K562 (cell line): Measurements from ENCODE around the gene EFNB3. TPM values are rescaled to one million over a fixed set of nuclear protein-coding genes. Genes with fewer than 3 reads are reported as not detected.

Source experiments
- CHD4 ChIP-seq: fragments of 200-600 bp; sonication (generic); IDR thresholded peaks from 3 replicates; pipeline ENCODE4 v1.6.1; 2012; ENCODE audit warnings: low read depth, mild to moderate bottlenecking, mixed read lengths, low read length, inconsistent platforms; ENCODE audit not compliant: insufficient read depth, insufficient replicate concordance, poor library complexity, severe bottlenecking
- DACH1 ChIP-seq: fragments of 450-650 bp; IDR thresholded peaks from 2 replicates; pipeline ENCODE4 v1.6.1; 2018; ENCODE audit not compliant: partially characterized antibody
- DMBX1 ChIP-seq: fragments of 250-450 bp; sonication (Bioruptor Pico); IDR thresholded peaks from 2 replicates; pipeline ENCODE4 v1.8.0; 2022; ENCODE audit warnings: inconsistent platforms, mild to moderate bottlenecking, moderate library complexity, borderline replicate concordance
- KLF13 ChIP-seq: fragments of 450-650 bp; IDR thresholded peaks from 2 replicates; pipeline ENCODE4 v1.6.1; 2016; ENCODE audit warnings: missing genetic modification characterization, low read depth, mild to moderate bottlenecking, missing compliant biosample characterization, moderate library complexity, borderline replicate concordance
- MBD2 ChIP-seq: sonication (generic); IDR thresholded peaks from 2 replicates; pipeline ENCODE4 v1.6.1; 2016; ENCODE audit warnings: low read depth, borderline replicate concordance
- NFIX ChIP-seq: fragments of 250-450 bp; sonication (Bioruptor Pico); IDR thresholded peaks from 2 replicates; pipeline ENCODE4 v1.4.0; 2020; ENCODE audit warnings: low read depth, mild to moderate bottlenecking, moderate library complexity
- TOE1 ChIP-seq, 2 experiments: fragments of 450-650 bp in 1 of 2; sonication (generic) in 1 of 2; formaldehyde crosslinking in 1 of 2; IDR thresholded peaks; 2 replicates each; pipeline versions ENCODE4 v1.7.1 to v1.8.0; 2016 to 2022; ENCODE audit warnings: borderline replicate concordance in 2 of 2, mild to moderate bottlenecking in 2 of 2, antibody characterized with exemption in 1 of 2, inconsistent platforms in 1 of 2, low read depth in 1 of 2, missing genetic modification reagents in 1 of 2, moderate library complexity in 1 of 2
- ZBTB9 ChIP-seq: fragments of 450-650 bp; formaldehyde crosslinking; IDR thresholded peaks from 2 replicates; pipeline ENCODE4 v1.4.0; 2020; ENCODE audit warnings: mild to moderate bottlenecking, moderate library complexity
- ZNF174 ChIP-seq: fragments of 250-450 bp; sonication (Bioruptor Pico); IDR thresholded peaks from 2 replicates; pipeline ENCODE4 v1.4.0; 2020; ENCODE audit warnings: mild to moderate bottlenecking
- ZNF384 ChIP-seq: IDR thresholded peaks from 2 replicates; pipeline ENCODE4 v1.6.1; 2012; ENCODE audit warnings: low read depth, low read length, improper control_type of control experiment
- ZNF79 ChIP-seq: fragments of 250-450 bp; sonication (Bioruptor Pico); IDR thresholded peaks from 2 replicates; pipeline ENCODE4 v1.4.0; 2020; ENCODE audit warnings: low read depth, mild to moderate bottlenecking, moderate library complexity
- polyA plus RNA-seq, 8 experiments: library from polyadenylated mRNA; depleted of rRNA in 4 of 8; stranded (reverse) in 5 of 8; unstranded in 3 of 8; fragments of >200 nt; fragmentation: Nextera tagmentation in 2 of 8; fragmentation: Illumina TruSeq in 1 of 8; extraction: Ambion mirVana in 2 of 8; extraction: Trizol in 1 of 8; gene quantifications; 2 replicates each; pipeline versions ENCODE4 v1.2.1 to v1.2.3, GENCODE V29; 2011 to 2014; ENCODE audit warnings: inconsistent platforms in 1 of 8, missing spikeins in 1 of 8
- total RNA-seq, 7 experiments: library from RNA; depleted of rRNA in 6 of 7; stranded (reverse); fragments of >200 nt in 6 of 7; fragmentation: Illumina TruSeq in 2 of 7; extraction: Trizol in 2 of 7; gene quantifications; 2 replicates each; pipeline versions ENCODE4 v1.2.1 to v1.2.3, GENCODE V29; 2011 to 2021; ENCODE audit warnings: low replicate concordance in 1 of 7
- TF ChIP-seq, protein P1 (sequence below): fragments of 450-650 bp; conservative IDR thresholded peaks from 2 replicates; pipeline ENCODE4 v1.6.1; 2016; ENCODE audit warnings: missing genetic modification characterization, low read depth, mild to moderate bottlenecking, missing compliant biosample characterization, moderate library complexity
- TF ChIP-seq, protein P2 (sequence below), 3 experiments: fragments of 200-800 bp in 1 of 3; fragments of 250-450 bp in 1 of 3; fragments of 450-650 bp in 1 of 3; sonication (Bioruptor Pico) in 1 of 3; sonication (Bioruptor generic) in 1 of 3; formaldehyde crosslinking in 1 of 3; IDR thresholded peaks; 2 replicates each; pipeline versions ENCODE4 v1.6.1 to v1.8.0; 2016 to 2022; ENCODE audit warnings: mild to moderate bottlenecking in 2 of 3, missing genetic modification characterization in 2 of 3, missing compliant biosample characterization in 1 of 3, moderate library complexity in 1 of 3

EFNB3 gene
- total and polyA plus RNA-seq, 9 of the 15 experiments (the other 6 are each of a cell fraction or from before 2014, with no cell fraction given) = not detected

DNA sequence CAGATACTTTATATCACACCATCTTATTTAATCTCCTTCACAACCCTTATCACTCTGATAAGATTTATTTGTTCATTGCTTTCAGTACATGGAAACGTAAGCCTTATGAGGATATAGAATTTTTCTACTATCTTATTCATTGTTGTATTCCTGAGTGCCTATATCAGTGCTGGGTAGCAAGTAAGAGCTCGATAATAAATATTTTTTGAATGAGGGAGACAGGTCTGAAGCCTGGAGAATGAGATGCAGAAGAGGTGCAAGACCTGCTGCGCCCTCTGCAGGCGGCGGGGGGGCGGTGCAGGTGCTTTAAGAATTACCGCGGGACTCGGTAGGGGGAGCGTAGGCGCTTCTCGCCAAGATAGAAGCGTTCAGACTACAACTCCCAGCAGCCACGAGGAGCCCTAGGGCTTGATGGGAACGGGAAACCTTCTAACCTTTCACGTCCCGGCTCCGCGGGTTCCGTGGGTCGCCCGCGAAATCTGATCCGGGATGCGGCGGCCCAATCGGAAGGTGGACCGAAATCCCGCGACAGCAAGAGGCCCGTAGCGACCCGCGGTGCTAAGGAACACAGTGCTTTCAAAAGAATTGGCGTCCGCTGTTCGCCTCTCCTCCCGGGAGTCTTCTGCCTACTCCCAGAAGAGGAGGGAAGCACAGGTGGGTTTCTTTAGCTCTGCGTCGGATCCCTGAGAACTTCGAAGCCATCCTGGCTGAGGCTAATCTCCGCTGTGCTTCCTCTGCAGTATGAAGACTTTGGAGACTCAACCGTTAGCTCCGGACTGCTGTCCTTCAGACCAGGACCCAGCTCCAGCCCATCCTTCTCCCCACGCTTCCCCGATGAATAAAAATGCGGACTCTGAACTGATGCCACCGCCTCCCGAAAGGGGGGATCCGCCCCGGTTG, 16.8 kb upstream of the EFNB3 start, which contains the start of gene WRAP53 (continued):
- 0 out of 2 replicates have a peak, but pooled peaks have one; percentile 22 for TF ChIP-seq DMBX1 (CRISPR knock-in tag)
- no peak for TF ChIP-seq DACH1
- TF ChIP-seq, protein P1, sequence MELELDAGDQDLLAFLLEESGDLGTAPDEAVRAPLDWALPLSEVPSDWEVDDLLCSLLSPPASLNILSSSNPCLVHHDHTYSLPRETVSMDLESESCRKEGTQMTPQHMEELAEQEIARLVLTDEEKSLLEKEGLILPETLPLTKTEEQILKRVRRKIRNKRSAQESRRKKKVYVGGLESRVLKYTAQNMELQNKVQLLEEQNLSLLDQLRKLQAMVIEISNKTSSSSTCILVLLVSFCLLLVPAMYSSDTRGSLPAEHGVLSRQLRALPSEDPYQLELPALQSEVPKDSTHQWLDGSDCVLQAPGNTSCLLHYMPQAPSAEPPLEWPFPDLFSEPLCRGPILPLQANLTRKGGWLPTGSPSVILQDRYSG (tag) = no peak
- no peak for TF ChIP-seq TOE1 (IDR thresholded peaks at IDR 0.05; ENCODE audit: borderline replicate concordance)
- no peak for TF ChIP-seq TOE1 (CRISPR knock-in tag; IDR thresholded peaks at IDR 0.05; ENCODE audit: borderline replicate concordance, low read depth)
- TF ChIP-seq, protein P2, sequence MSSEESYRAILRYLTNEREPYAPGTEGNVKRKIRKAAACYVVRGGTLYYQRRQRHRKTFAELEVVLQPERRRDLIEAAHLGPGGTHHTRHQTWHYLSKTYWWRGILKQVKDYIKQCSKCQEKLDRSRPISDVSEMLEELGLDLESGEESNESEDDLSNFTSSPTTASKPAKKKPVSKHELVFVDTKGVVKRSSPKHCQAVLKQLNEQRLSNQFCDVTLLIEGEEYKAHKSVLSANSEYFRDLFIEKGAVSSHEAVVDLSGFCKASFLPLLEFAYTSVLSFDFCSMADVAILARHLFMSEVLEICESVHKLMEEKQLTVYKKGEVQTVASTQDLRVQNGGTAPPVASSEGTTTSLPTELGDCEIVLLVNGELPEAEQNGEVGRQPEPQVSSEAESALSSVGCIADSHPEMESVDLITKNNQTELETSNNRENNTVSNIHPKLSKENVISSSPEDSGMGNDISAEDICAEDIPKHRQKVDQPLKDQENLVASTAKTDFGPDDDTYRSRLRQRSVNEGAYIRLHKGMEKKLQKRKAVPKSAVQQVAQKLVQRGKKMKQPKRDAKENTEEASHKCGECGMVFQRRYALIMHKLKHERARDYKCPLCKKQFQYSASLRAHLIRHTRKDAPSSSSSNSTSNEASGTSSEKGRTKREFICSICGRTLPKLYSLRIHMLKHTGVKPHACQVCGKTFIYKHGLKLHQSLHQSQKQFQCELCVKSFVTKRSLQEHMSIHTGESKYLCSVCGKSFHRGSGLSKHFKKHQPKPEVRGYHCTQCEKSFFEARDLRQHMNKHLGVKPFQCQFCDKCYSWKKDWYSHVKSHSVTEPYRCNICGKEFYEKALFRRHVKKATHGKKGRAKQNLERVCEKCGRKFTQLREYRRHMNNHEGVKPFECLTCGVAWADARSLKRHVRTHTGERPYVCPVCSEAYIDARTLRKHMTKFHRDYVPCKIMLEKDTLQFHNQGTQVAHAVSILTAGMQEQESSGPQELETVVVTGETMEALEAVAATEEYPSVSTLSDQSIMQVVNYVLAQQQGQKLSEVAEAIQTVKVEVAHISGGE (CRISPR knock-in tag; IDR thresholded peaks at IDR 0.05) = peak in 1 of 3 experiments; percentile 90; a peak in 2 of 6 replicates
- TF ChIP-seq KLF13 = no peak
- no peak for TF ChIP-seq CHD4
- TF ChIP-seq ZBTB9 (CRISPR knock-in tag) = no peak
- no peak for TF ChIP-seq NFIX (CRISPR knock-in tag)
- no peak for TF ChIP-seq ZNF79 (CRISPR knock-in tag)
- TF ChIP-seq ZNF384 = no peak
- no peak for TF ChIP-seq ZNF174
- TF ChIP-seq MBD2 = no peak
